BLaER1 (cell line): ENCODE results near the gene ZBTB48.

Experiments used
- H3K27ac ChIP-seq: shearing (Covaris generic); formaldehyde crosslinking; 2 replicates; pipeline ENCODE4 v1.8.1; 2022
- H3K27me3 ChIP-seq: shearing (Covaris generic); formaldehyde crosslinking; 2 replicates; pipeline ENCODE4 v1.8.1; 2022
- H3K36me3 ChIP-seq: shearing (Covaris generic); formaldehyde crosslinking; 2 replicates; pipeline ENCODE4 v1.8.1; 2022
- H3K4me1 ChIP-seq: shearing (Covaris generic); formaldehyde crosslinking; 2 replicates; pipeline ENCODE4 v1.8.1; 2022
- H3K4me2 ChIP-seq: shearing (Covaris generic); formaldehyde crosslinking; 2 replicates; pipeline ENCODE4 v1.8.1; 2022
- H3K4me3 ChIP-seq: shearing (Covaris generic); formaldehyde crosslinking; 2 replicates; pipeline ENCODE4 v1.8.1; 2022
- H3K9ac ChIP-seq: shearing (Covaris generic); formaldehyde crosslinking; 2 replicates; pipeline ENCODE4 v1.8.1; 2022
- H3K9me3 ChIP-seq: shearing (Covaris generic); formaldehyde crosslinking; 2 replicates; pipeline ENCODE4 v1.8.1; 2022
- H4K20me1 ChIP-seq: shearing (Covaris generic); formaldehyde crosslinking; 2 replicates; pipeline ENCODE4 v1.8.1; 2022
- Cebpa-rat ChIP-seq: shearing (Covaris generic); IDR thresholded peaks from 2 replicates; pipeline ENCODE4 v1.8.1; 2022

Gene ZBTB48

GRCh38 chr1:6603915-6604558, 24.2 kb downstream of the ZBTB48 start:
- H3K4me1 ChIP-seq: peaks cover 37% of the 10 kb centered on the region
- peak overlapping the region; percentile 76 for H3K27ac ChIP-seq
- H3K9ac ChIP-seq: peak overlapping the region; percentile 74
- no peaks in the 10 kb centered on the region for H3K9me3 ChIP-seq
- H3K27me3 ChIP-seq: no peaks in the 10 kb centered on the region
- H3K4me2 ChIP-seq: peak overlapping the region; percentile 91
- H3K4me3 ChIP-seq: peak overlapping the region; percentile 77
- peaks cover 32% of the 10 kb centered on the region for H4K20me1 ChIP-seq
- TF ChIP-seq Cebpa-rat: no peak
- H3K36me3 ChIP-seq: peaks cover 4% of the 10 kb centered on the region

GRCh38 chr1:6612641-6613360, 33.0 kb downstream of the ZBTB48 start:
- Histone ChIP-seq H3K4me2 (peak overlapping the region; percentile 99), H4K20me1 (peaks cover 27% of the 10 kb centered on the region), H3K9ac (peak overlapping the region; percentile 82), H3K4me3 (peak overlapping the region; percentile 97), H3K27ac (peak overlapping the region; percentile 70), H3K9me3 (no peaks in the 10 kb centered on the region), H3K27me3 (peaks cover 13% of the 10 kb centered on the region), H3K4me1 (peaks cover 28% of the 10 kb centered on the region), H3K36me3 (peaks cover 14% of the 10 kb centered on the region)
- TF ChIP-seq Cebpa-rat: no peak

GRCh38 chr1:6613361-6614018, 33.7 kb downstream of the ZBTB48 start, which contains the start of gene PHF13:
TSS of gene PHF13 (plus strand) at chr1:6613731. CDS start at chr1:6614067, 336 bp downstream.
- no peak for TF ChIP-seq Cebpa-rat
- Histone ChIP-seq H4K20me1 (peaks cover 34% of the 10 kb centered on the region), H3K9me3 (no peaks in the 10 kb centered on the region), H3K4me3 (peak within 1 kb of the TSS; percentile 97), H3K27ac (peak within 1 kb of the TSS; percentile 78), H3K9ac (peak within 1 kb of the TSS; percentile 86), H3K4me2 (peak within 1 kb of the TSS; percentile 99), H3K4me1 (peaks cover 28% of the 10 kb centered on the region), H3K36me3 (peaks cover 21% of the 10 kb centered on the region), H3K27me3 (peaks cover 13% of the 10 kb centered on the region)

- Histone ChIP-seq H3K9me3 (no peaks in the 10 kb centered on the region), H3K27me3 (peaks cover 13% of the 10 kb centered on the region), H4K20me1 (peaks cover 42% of the 10 kb centered on the region), H3K4me2 (peak overlapping the region; percentile 85), H3K27ac (peak overlapping the region; percentile 78), H3K4me3 (peak overlapping the region; percentile 97), H3K36me3 (peaks cover 29% of the 10 kb centered on the region), H3K4me1 (peaks cover 28% of the 10 kb centered on the region), H3K9ac (peak overlapping the region; percentile 86)
- no peak for TF ChIP-seq Cebpa-rat
Measured at GRCh38 chr1:6614019-6614928, 34.5 kb downstream of the ZBTB48 start.

GRCh38 chr1:6614929-6615785, 35.4 kb downstream of the ZBTB48 start:
- H3K4me3 ChIP-seq: peak overlapping the region; percentile 97
- peak overlapping the region; percentile 74 for H3K27ac ChIP-seq
- no peaks in the 10 kb centered on the region for H3K9me3 ChIP-seq
- no peak for TF ChIP-seq Cebpa-rat
- peak overlapping the region; percentile 84 for H3K9ac ChIP-seq
- peak overlapping the region; percentile 85 for H3K4me2 ChIP-seq
- peaks cover 51% of the 10 kb centered on the region for H4K20me1 ChIP-seq
- peaks cover 38% of the 10 kb centered on the region for H3K36me3 ChIP-seq
- peaks cover 28% of the 10 kb centered on the region for H3K4me1 ChIP-seq
- H3K27me3 ChIP-seq: peaks cover 13% of the 10 kb centered on the region

- H3K36me3 ChIP-seq: peaks cover 77% of the 10 kb centered on the region
- H3K4me3 ChIP-seq: no peak overlapping the region
- H3K9ac ChIP-seq: no peak overlapping the region
- H3K4me2 ChIP-seq: no peak overlapping the region
- no peak overlapping the region for H3K27ac ChIP-seq
- H3K4me1 ChIP-seq: peaks cover 20% of the 10 kb centered on the region
- H4K20me1 ChIP-seq: peaks cover 81% of the 10 kb centered on the region
- TF ChIP-seq Cebpa-rat: no peak
- H3K27me3 ChIP-seq: peaks cover 8% of the 10 kb centered on the region; the same call in 1 of the 2 replicates
- H3K9me3 ChIP-seq: no peaks in the 10 kb centered on the region
Measured at GRCh38 chr1:6619045-6619444, 39.3 kb downstream of the ZBTB48 start.

- no peaks in the 10 kb centered on the region for H3K9me3 ChIP-seq
- H3K9ac ChIP-seq: no peak overlapping the region
- no peaks in the 10 kb centered on the region for H3K27me3 ChIP-seq
- no peak for TF ChIP-seq Cebpa-rat
- no peak overlapping the region for H3K4me3 ChIP-seq
- H4K20me1 ChIP-seq: peaks cover 85% of the 10 kb centered on the region
- peaks cover 77% of the 10 kb centered on the region for H3K36me3 ChIP-seq
- no peak overlapping the region for H3K27ac ChIP-seq
- H3K4me1 ChIP-seq: peaks cover 23% of the 10 kb centered on the region
- H3K4me2 ChIP-seq: no peak overlapping the region
Measured at GRCh38 chr1:6621429-6622391, 41.9 kb downstream of the ZBTB48 start.
